HepG2 (cell line): ENCODE results near the gene PLSCR5. TPM values are rescaled to one million over a fixed set of nuclear protein-coding genes. Genes with fewer than 3 reads are reported as not detected.

Experiments used
- ATAC-seq: fragments of 200-7000 bp; cut with Tn5 transposase; 3 replicates; pipeline ENCODE4 v1.9.1; 2020; ENCODE audit warnings: mild to moderate bottlenecking, moderate library complexity
- BruUV-seq: library from RNA; stranded (reverse); fragments of 400-500 nt; replicated peaks from 2 replicates; lab custom pipeline; 2021; lab: Mats Ljungman, UMichigan
- CTCF ChIA-PET: fragments of 300-600 bp; formaldehyde crosslinking; extraction: SDS; loops from one replicate; lab custom pipeline; 2021; ENCODE audit warnings: low total read pairs, inconsistent platforms, low intra/inter-chr PET ratio; lab: Yijun Ruan, JAX
- POLR2A ChIA-PET: fragments of 350-600 bp; sonication (Branson Sonifier 250); formaldehyde crosslinking; loops from one replicate; lab custom pipeline; 2020; ENCODE audit warnings: antibody characterized with exemption, inconsistent platforms; lab: Yijun Ruan, JAX
- DNase-seq: peaks from one replicate; pipeline ENCODE4 v3.0.0-alpha.2; 2015; ENCODE audit warnings: low spot score
- FAIRE-seq: peaks from 3 replicates; lab custom pipeline; 2011; peaks lifted over from hg19 to GRCh38; lab: Jason Lieb, UNC
- H2AFZ ChIP-seq: one replicate; pipeline ENCODE4 v1.6.1; 2011; ENCODE audit warnings: low read length, inconsistent platforms
- H3K27ac ChIP-seq: fragments of 300-600 bp; 3 replicates; pipeline ENCODE4 v1.8.0; 2011; ENCODE audit warnings: mixed run types, mild to moderate bottlenecking, mixed read lengths, low read length, inconsistent platforms; ENCODE audit not compliant: insufficient read depth; ENCODE audit errors: extremely low read length
- H3K27me3 ChIP-seq, 2 experiments: fragments of 200-600 bp in 1 of 2; 2 replicates in 1 of 2; 3 replicates in 1 of 2; pipeline versions ENCODE4 v1.6.0 to v1.8.0; 2011; ENCODE audit warnings: low read length in 2 of 2, mild to moderate bottlenecking in 2 of 2, moderate library complexity in 2 of 2, inconsistent platforms in 1 of 2; ENCODE audit not compliant: insufficient read depth in 2 of 2, control insufficient read depth in 1 of 2
- H3K36me3 ChIP-seq, 2 experiments: fragments of 200-600 bp in 1 of 2; replicated peaks in 1 of 2; 2 replicates in 1 of 2; 3 replicates in 1 of 2; pipeline versions ENCODE4 v1.5.1 to v1.8.0; 2011; ENCODE audit warnings: low read length in 2 of 2, inconsistent platforms in 1 of 2; ENCODE audit not compliant: insufficient read depth in 2 of 2, control insufficient read depth in 1 of 2
- H3K4me1 ChIP-seq: 2 replicates; pipeline ENCODE4 v1.5.1; 2012; ENCODE audit warnings: low read length, inconsistent platforms; ENCODE audit not compliant: insufficient read depth
- H3K4me2 ChIP-seq: 2 replicates; pipeline ENCODE4 v1.6.0; 2011; ENCODE audit warnings: low read depth, low read length, inconsistent platforms
- H3K4me3 ChIP-seq, 3 experiments: fragments of 200-600 bp in 1 of 3; sonication (generic), shearing (Covaris generic) in 1 of 3; replicated peaks in 1 of 3; 2 replicates each; pipeline ENCODE4 v1.5.1; 2011 to 2016; ENCODE audit warnings: low read length in 3 of 3, inconsistent platforms in 2 of 3, low read depth in 2 of 3, mild to moderate bottlenecking in 2 of 3, control low read depth in 1 of 3, mixed read lengths in 1 of 3; ENCODE audit not compliant: insufficient read depth in 1 of 3
- H3K79me2 ChIP-seq: one replicate; pipeline ENCODE4 v1.6.1; 2011; ENCODE audit warnings: low read length, inconsistent platforms; ENCODE audit not compliant: insufficient read depth
- H3K9ac ChIP-seq: 2 replicates; pipeline ENCODE4 v1.6.0; 2011; ENCODE audit warnings: mild to moderate bottlenecking, low read depth, low read length, inconsistent platforms; ENCODE audit not compliant: insufficient read depth
- H3K9me3 ChIP-seq: 2 replicates; pipeline ENCODE4 v1.5.1; 2012; ENCODE audit warnings: mild to moderate bottlenecking, low read length
- H4K20me1 ChIP-seq: 2 replicates; pipeline ENCODE4 v1.6.0; 2011; ENCODE audit warnings: inconsistent platforms, mild to moderate bottlenecking, low read length, moderate library complexity; ENCODE audit not compliant: insufficient read depth
- ATF7 ChIP-seq, 2 experiments: fragments of 450-650 bp in 1 of 2; sonication (generic) in 1 of 2; formaldehyde crosslinking in 1 of 2; IDR thresholded peaks; 2 replicates each; pipeline versions ENCODE4 v1.4.0 to v1.6.1; 2016 to 2020; ENCODE audit warnings: antibody characterized with exemption in 1 of 2, mild to moderate bottlenecking in 1 of 2, missing genetic modification reagents in 1 of 2
- CHCHD3 ChIP-seq: sonication (generic); formaldehyde crosslinking; IDR thresholded peaks from 2 replicates; pipeline ENCODE4 v1.8.0; 2022; ENCODE audit warnings: mild to moderate bottlenecking, missing genetic modification reagents, moderate library complexity
- CREB1 ChIP-seq, 2 experiments: fragments of 450-650 bp in 1 of 2; IDR thresholded peaks; 2 replicates each; pipeline ENCODE4 v1.6.1; 2016 to 2017; ENCODE audit warnings: control low read depth in 1 of 2, mild to moderate bottlenecking in 1 of 2, missing compliant biosample characterization in 1 of 2, missing genetic modification characterization in 1 of 2
- DNMT1 ChIP-seq: sonication (generic); formaldehyde crosslinking; IDR thresholded peaks from 2 replicates; pipeline ENCODE4 v1.5.1; 2020; ENCODE audit warnings: mild to moderate bottlenecking, missing genetic modification reagents
- NFATC3 ChIP-seq: sonication (generic); formaldehyde crosslinking; IDR thresholded peaks from 2 replicates; pipeline ENCODE4 v1.5.1; 2020; ENCODE audit warnings: mild to moderate bottlenecking, missing genetic modification reagents
- NR2F1 ChIP-seq, 2 experiments: fragments of 450-650 bp in 1 of 2; formaldehyde crosslinking in 1 of 2; IDR thresholded peaks; 2 replicates each; pipeline versions ENCODE4 v1.5.0 to v1.6.1; 2016 to 2020; ENCODE audit warnings: mild to moderate bottlenecking in 1 of 2, missing compliant biosample characterization in 1 of 2, missing genetic modification reagents in 1 of 2, moderate library complexity in 1 of 2
- NR2F2 ChIP-seq: IDR thresholded peaks from 2 replicates; pipeline ENCODE4 v1.6.1; 2012; ENCODE audit warnings: low read depth, inconsistent platforms, borderline replicate concordance
- SRY ChIP-seq: sonication (generic); formaldehyde crosslinking; IDR thresholded peaks from 2 replicates; pipeline ENCODE4 v1.8.0; 2022; ENCODE audit warnings: mild to moderate bottlenecking, missing genetic modification reagents
- ZC3H13 ChIP-seq: sonication (generic); formaldehyde crosslinking; IDR thresholded peaks from 2 replicates; pipeline ENCODE4 v1.8.1; 2023; ENCODE audit warnings: mild to moderate bottlenecking, missing genetic modification reagents, moderate library complexity
- ZFP37 ChIP-seq: sonication (generic); formaldehyde crosslinking; IDR thresholded peaks from 2 replicates; pipeline ENCODE4 v1.4.0; 2020; ENCODE audit warnings: missing genetic modification reagents, borderline replicate concordance
- ZNF124 ChIP-seq: sonication (generic); formaldehyde crosslinking; IDR thresholded peaks from 2 replicates; pipeline ENCODE4 v1.4.0; 2020; ENCODE audit warnings: missing genetic modification reagents
- ZNF274 ChIP-seq: sonication (generic); formaldehyde crosslinking; IDR thresholded peaks from 2 replicates; pipeline ENCODE4 v1.5.1; 2020; ENCODE audit warnings: mild to moderate bottlenecking, missing genetic modification reagents
- ZNF343 ChIP-seq: sonication (generic); formaldehyde crosslinking; IDR thresholded peaks from 2 replicates; pipeline ENCODE4 v1.4.0; 2020; ENCODE audit warnings: mild to moderate bottlenecking, missing genetic modification reagents
- ZNF878 ChIP-seq: sonication (generic); formaldehyde crosslinking; IDR thresholded peaks from 2 replicates; pipeline ENCODE4 v1.8.1; 2023; ENCODE audit warnings: mild to moderate bottlenecking, missing genetic modification reagents, moderate library complexity
- ZSCAN29 ChIP-seq: sonication (generic); formaldehyde crosslinking; conservative IDR thresholded peaks from 2 replicates; pipeline ENCODE4 v1.4.0; 2020; ENCODE audit warnings: mild to moderate bottlenecking, missing genetic modification reagents
- WGBS: methylation state at CpG from one replicate; pipeline ENCODE4 v1.1.6; 2017; ENCODE audit warnings: low lambda C conversion rate; 5-methylcytosine and 5-hydroxymethylcytosine counted together
- in situ Hi-C: cut with HindIII; loops from 2 replicates; pipeline ENCODE4 v1.10.0; 2017; ENCODE audit warnings: low pct_unique_long_range_greater_than_20kb; ENCODE audit not compliant: extremely low pct_ligation_motif_present
- intact Hi-C: fragments of 100-400 bp; cut with micrococcal nuclease; formaldehyde crosslinking; loops from one replicate; pipeline ENCODE4 v1.10.0; 2022; ENCODE audit not compliant: unreplicated experiment
- polyA plus RNA-seq, 8 experiments: library from polyadenylated mRNA; depleted of rRNA in 3 of 8; stranded (reverse) in 7 of 8; unstranded in 1 of 8; fragments of >200 nt; fragmentation: Illumina TruSeq in 4 of 8; extraction: Trizol in 4 of 8; gene quantifications; 2 replicates each; pipeline versions ENCODE4 v1.2.1 to v1.2.3, GENCODE V29; 2011 to 2016; ENCODE audit warnings: low read depth in 4 of 8, missing spikeins in 1 of 8, mixed read lengths in 1 of 8; ENCODE audit not compliant: insufficient read depth in 1 of 8
- total RNA-seq, 5 experiments: library from RNA; depleted of rRNA; stranded (reverse); fragments of >200 nt; fragmentation: Illumina TruSeq; extraction: Trizol; gene quantifications; 2 replicates each; pipeline ENCODE4 v1.2.3, GENCODE V29; 2016; ENCODE audit warnings: low read depth in 1 of 5
- TF ChIP-seq, protein P1 (sequence below): sonication (generic); formaldehyde crosslinking; IDR thresholded peaks from 2 replicates; pipeline ENCODE4 v1.4.0; 2020; ENCODE audit warnings: missing genetic modification reagents

The PLSCR5 gene
- total and polyA plus RNA-seq, 2 of the 13 experiments (the other 11 are each of a cell fraction or from before 2014, with no cell fraction given), result 0.50 TPM; not detected in 1

DNA sequence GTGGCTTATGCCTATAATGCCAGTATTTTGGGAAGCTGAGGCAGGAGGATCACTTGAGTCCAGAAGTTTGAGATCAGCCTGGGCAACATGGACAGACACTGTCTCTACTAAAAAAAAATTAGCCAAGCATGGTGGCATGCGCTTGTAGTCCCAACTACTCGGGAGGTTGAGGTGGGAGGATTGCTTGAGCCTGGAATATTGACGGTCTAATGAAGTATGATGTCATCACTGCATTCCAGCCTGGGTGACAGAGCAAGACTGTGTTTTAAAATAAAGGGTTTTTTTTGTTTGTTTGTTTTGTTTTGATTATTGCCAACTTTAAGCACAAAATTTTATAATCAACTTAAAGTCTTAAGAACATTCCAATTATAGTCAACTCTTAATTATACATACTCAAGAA, 67.5 kb downstream of the PLSCR5 start:
- no peaks in the 10 kb centered on the region for H3K9me3 ChIP-seq
- peaks cover 0 to 3% of the 10 kb centered on the region in 2 experiments; a peak in 1 of 5 replicates for H3K36me3 ChIP-seq
- peaks cover 48% of the 10 kb centered on the region for H3K79me2 ChIP-seq
- DNase-seq, result no peak
- H3K9ac ChIP-seq, result no peak overlapping the region
- H3K27ac ChIP-seq, result no peak overlapping the region
- intact Hi-C loops, result no loop called here
- no peaks in the 10 kb centered on the region for H3K27me3 ChIP-seq
- peaks cover 51% of the 10 kb centered on the region for H3K4me1 ChIP-seq
- TF ChIP-seq, protein P1, sequence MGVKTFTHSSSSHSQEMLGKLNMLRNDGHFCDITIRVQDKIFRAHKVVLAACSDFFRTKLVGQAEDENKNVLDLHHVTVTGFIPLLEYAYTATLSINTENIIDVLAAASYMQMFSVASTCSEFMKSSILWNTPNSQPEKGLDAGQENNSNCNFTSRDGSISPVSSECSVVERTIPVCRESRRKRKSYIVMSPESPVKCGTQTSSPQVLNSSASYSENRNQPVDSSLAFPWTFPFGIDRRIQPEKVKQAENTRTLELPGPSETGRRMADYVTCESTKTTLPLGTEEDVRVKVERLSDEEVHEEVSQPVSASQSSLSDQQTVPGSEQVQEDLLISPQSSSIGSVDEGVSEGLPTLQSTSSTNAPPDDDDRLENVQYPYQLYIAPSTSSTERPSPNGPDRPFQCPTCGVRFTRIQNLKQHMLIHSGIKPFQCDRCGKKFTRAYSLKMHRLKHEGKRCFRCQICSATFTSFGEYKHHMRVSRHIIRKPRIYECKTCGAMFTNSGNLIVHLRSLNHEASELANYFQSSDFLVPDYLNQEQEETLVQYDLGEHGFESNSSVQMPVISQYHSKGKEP (CRISPR knock-in tag), result no peak
- TF ChIP-seq ATF7 (IDR thresholded peaks at IDR 0.05) (peak; percentile 84), ATF7 (CRISPR knock-in tag; IDR thresholded peaks at IDR 0.05) (no peak), ZC3H13 (CRISPR knock-in tag) (no peak), CREB1 (IDR thresholded peaks at IDR 0.05) (0 out of 2 replicates have a peak, but pooled peaks have one; percentile 45), CREB1 (CRISPR knock-in tag; IDR thresholded peaks at IDR 0.05) (no peak)
- TF ChIP-seq, all 625 proteins: peak for 2
- H2AFZ ChIP-seq, result no peak overlapping the region
- WGBS, result 91% methylated on average over 3 of the region's 3 CpGs
- ChIA-PET CTCF (no interaction called here), POLR2A (no interaction called here)
- H3K4me2 ChIP-seq, result no peak overlapping the region
- no peak overlapping the region for H3K4me3 ChIP-seq
- no peaks in the 10 kb centered on the region for H4K20me1 ChIP-seq
- FAIRE-seq (no peak), ATAC-seq (no peak)
- in situ Hi-C loops, result no loop called here
- BruUV-seq, result no TSS peak

DNA sequence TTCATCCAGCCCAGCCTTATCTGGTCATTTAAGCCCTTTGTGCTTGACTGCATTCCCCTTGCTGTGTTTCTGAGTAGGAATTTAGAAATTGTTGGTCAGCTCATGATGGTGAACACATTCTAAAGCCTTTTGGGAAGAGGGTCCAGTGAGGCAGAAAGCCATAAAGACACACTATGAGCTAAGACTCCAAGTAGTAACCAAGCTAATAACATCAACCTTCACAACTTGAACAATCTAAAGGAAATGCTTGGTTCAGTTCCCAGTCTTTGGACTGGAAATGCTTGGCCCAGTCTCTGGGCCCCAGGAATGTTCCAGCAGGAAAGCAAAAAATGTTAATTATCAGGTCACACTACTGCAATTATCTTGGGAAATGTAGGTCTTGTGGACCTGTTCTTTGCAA, 68.5 kb downstream of the PLSCR5 start:
- in situ Hi-C loops, result no loop called here
- POLR2A ChIA-PET, result no interaction called here
- no peak for ATAC-seq
- TF ChIP-seq ZNF343 (CRISPR knock-in tag), result no peak
- TF ChIP-seq SRY (CRISPR knock-in tag), result no peak
- TF ChIP-seq, protein P1 (CRISPR knock-in tag), result no peak
- no peak for TF ChIP-seq ZNF274
- TF ChIP-seq NR2F2, result no peak
- no peak for TF ChIP-seq ZNF124 (CRISPR knock-in tag)
- no peak for TF ChIP-seq NR2F1 (CRISPR knock-in tag; IDR thresholded peaks at IDR 0.05)
- no peak for TF ChIP-seq ZNF878
- no peak for TF ChIP-seq DNMT1 (CRISPR knock-in tag)
- no peak for TF ChIP-seq ZFP37 (CRISPR knock-in tag)
- TF ChIP-seq ZSCAN29, result no peak
- no peak for TF ChIP-seq CHCHD3
- TF ChIP-seq NFATC3 (CRISPR knock-in tag), result no peak

More for the DNA sequence above, 68.5 kb downstream of the PLSCR5 start:
- no peak overlapping the region for H2AFZ ChIP-seq
- no peak overlapping the region for H3K4me3 ChIP-seq
- peaks cover 42% of the 10 kb centered on the region for H3K4me1 ChIP-seq
- no peak overlapping the region for H3K4me2 ChIP-seq
- DNase-seq (no peak), FAIRE-seq (no peak)
- no peaks in the 10 kb centered on the region for H3K27me3 ChIP-seq
- H3K9ac ChIP-seq, result no peak overlapping the region
- BruUV-seq, result no TSS peak
- CTCF ChIA-PET, result no interaction called here
- H4K20me1 ChIP-seq, result no peaks in the 10 kb centered on the region
- H3K79me2 ChIP-seq, result peaks cover 39% of the 10 kb centered on the region
- peaks cover 3 to 4% of the 10 kb centered on the region in 2 experiments; a peak in 2 of 5 replicates for H3K36me3 ChIP-seq
- intact Hi-C loops, result no loop called here
- H3K9me3 ChIP-seq, result no peaks in the 10 kb centered on the region
- H3K27ac ChIP-seq, result no peak overlapping the region
